Panc1 (cell line): ENCODE data around the gene TECPR2. TPM values are rescaled to one million over a fixed set of nuclear protein-coding genes. Genes with fewer than 3 reads are reported as not detected.

ENCODE experiments used
- ATAC-seq: fragments of 200-7000 bp; cut with Tn5 transposase; 2 replicates; pipeline ENCODE4 v1.9.1; 2020; ENCODE audit warnings: mild to moderate bottlenecking, moderate library complexity
- BruUV-seq: library from RNA; stranded (reverse); fragments of 400-500 nt; replicated peaks from 2 replicates; lab custom pipeline; 2021; lab: Mats Ljungman, UMichigan
- CTCF ChIA-PET: fragments of 300-600 bp; sonication (Branson Sonifier 250); formaldehyde crosslinking; loops from one replicate; lab custom pipeline; 2022; ENCODE audit warnings: antibody characterized with exemption; lab: Charles Lee
- POLR2A ChIA-PET: fragments of 300-600 bp; sonication (Branson Sonifier 250); formaldehyde crosslinking; loops from one replicate; lab custom pipeline; 2022; ENCODE audit warnings: antibody characterized with exemption; lab: Charles Lee
- DNase-seq: peaks from one replicate; pipeline ENCODE4 v3.0.0-alpha.2; 2010; ENCODE audit warnings: low read depth, low spot score
- H3K27ac ChIP-seq: 2 replicates; pipeline ENCODE4 v1.5.1; 2011; ENCODE audit warnings: mild to moderate bottlenecking, low read length, inconsistent platforms
- H3K27me3 ChIP-seq: fragments of 200-500 bp; sonication (Bioruptor generic); 2 replicates; pipeline ENCODE4 v1.6.0; 2014; ENCODE audit warnings: low read length, inconsistent platforms; ENCODE audit not compliant: control insufficient read depth, insufficient read depth
- H3K36me3 ChIP-seq: fragments of 200-500 bp; sonication (Bioruptor generic); 2 replicates; pipeline ENCODE4 v1.5.1; 2014; ENCODE audit warnings: inconsistent platforms, mild to moderate bottlenecking, low read length, moderate library complexity; ENCODE audit not compliant: control insufficient read depth, insufficient read depth
- H3K4me1 ChIP-seq: 2 replicates; pipeline ENCODE4 v1.5.1; 2011; ENCODE audit warnings: inconsistent platforms, mild to moderate bottlenecking, low read length, moderate library complexity; ENCODE audit not compliant: control insufficient read depth, insufficient read depth
- H3K4me3 ChIP-seq, 2 experiments: 2 replicates each; pipeline ENCODE4 v1.5.1; 2011 to 2012; ENCODE audit warnings: low read depth in 2 of 2, low read length in 2 of 2, mild to moderate bottlenecking in 2 of 2, inconsistent platforms in 1 of 2, moderate library complexity in 1 of 2
- H3K9me3 ChIP-seq: fragments of 200-500 bp; sonication (Bioruptor generic); 2 replicates; pipeline ENCODE4 v1.5.1; 2014; ENCODE audit warnings: low read depth, mild to moderate bottlenecking, inconsistent platforms, low read length, moderate library complexity; ENCODE audit not compliant: control insufficient read depth, insufficient read depth
- CTCF ChIP-seq: fragments of 450-650 bp; IDR thresholded peaks from 2 replicates; pipeline ENCODE4 v1.5.1; 2017; ENCODE audit warnings: mild to moderate bottlenecking
- POLR2AphosphoS5 ChIP-seq: IDR thresholded peaks from 2 replicates; pipeline ENCODE4 v1.6.1; 2012; ENCODE audit warnings: mild to moderate bottlenecking, low read depth, low read length, moderate library complexity
- SIN3A ChIP-seq: IDR thresholded peaks from 2 replicates; pipeline ENCODE4 v1.6.1; 2012; ENCODE audit warnings: low read depth, mild to moderate bottlenecking, low read length, moderate library complexity, borderline replicate concordance; ENCODE audit not compliant: insufficient read depth
- TCF7L2 ChIP-seq: IDR thresholded peaks from 2 replicates; pipeline ENCODE4 v1.6.1; 2011; ENCODE audit warnings: mild to moderate bottlenecking, low read depth, low read length, inconsistent platforms
- in situ Hi-C: cut with HindIII; loops from 2 replicates; pipeline ENCODE4 v1.10.0; 2016; ENCODE audit warnings: low sequenced_read_pairs, low pct_unique_long_range_greater_than_20kb
- intact Hi-C: fragments of 100-400 bp; cut with micrococcal nuclease; formaldehyde crosslinking; loops from one replicate; pipeline ENCODE4 v1.10.0; 2022; ENCODE audit not compliant: unreplicated experiment
- total RNA-seq: library from RNA; stranded (reverse); gene quantifications from one replicate; pipeline ENCODE4 v1.2.1, GENCODE V29; 2021; ENCODE audit not compliant: unreplicated experiment
- TF ChIP-seq, protein P1 (sequence below), 2 experiments: IDR thresholded peaks; 2 replicates each; pipeline ENCODE4 v1.6.1; 2011 to 2012; ENCODE audit warnings: low read depth in 2 of 2, control low read depth in 1 of 2, low read length in 1 of 2, mild to moderate bottlenecking in 1 of 2, moderate library complexity in 1 of 2; ENCODE audit not compliant: insufficient read depth in 1 of 2

TECPR2 gene
- total RNA-seq, 1 experiment from 2014 or later = 15.5 TPM

DNA sequence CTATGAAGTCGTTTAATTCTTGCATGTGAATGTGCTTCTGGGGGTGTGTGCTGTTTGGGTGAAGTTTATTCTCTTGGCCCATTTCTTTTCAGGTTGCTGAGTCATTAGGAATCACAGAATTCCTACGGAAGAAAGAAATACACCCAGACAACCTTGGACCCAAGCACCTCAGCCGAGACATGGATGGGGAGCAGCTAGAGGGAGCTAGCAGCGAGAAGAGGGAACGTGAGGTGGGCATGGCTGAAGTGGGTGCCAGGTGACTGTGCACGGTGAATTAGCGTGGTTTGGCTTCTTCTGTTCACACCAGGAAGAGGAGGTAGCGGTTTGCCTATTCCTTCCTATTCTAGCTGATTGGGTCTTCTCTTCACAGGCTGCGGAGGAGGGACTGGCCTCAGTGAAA, 24.0 kb upstream of the TECPR2 start:
- CTCF ChIA-PET = no interaction called here
- DNase-seq = no peak
- no TSS peak for BruUV-seq
- no peak overlapping the region for H3K4me3 ChIP-seq
- H3K4me1 ChIP-seq = no peaks in the 10 kb centered on the region
- POLR2A ChIA-PET = interaction anchor here (1.1 kb wide), 1 partner anchor 17 kb away, joined by 17 read pairs; no protein-coding TSS in a partner anchor
- ATAC-seq = no peak
- intact Hi-C loops = no loop called here
- TF ChIP-seq, protein P1, sequence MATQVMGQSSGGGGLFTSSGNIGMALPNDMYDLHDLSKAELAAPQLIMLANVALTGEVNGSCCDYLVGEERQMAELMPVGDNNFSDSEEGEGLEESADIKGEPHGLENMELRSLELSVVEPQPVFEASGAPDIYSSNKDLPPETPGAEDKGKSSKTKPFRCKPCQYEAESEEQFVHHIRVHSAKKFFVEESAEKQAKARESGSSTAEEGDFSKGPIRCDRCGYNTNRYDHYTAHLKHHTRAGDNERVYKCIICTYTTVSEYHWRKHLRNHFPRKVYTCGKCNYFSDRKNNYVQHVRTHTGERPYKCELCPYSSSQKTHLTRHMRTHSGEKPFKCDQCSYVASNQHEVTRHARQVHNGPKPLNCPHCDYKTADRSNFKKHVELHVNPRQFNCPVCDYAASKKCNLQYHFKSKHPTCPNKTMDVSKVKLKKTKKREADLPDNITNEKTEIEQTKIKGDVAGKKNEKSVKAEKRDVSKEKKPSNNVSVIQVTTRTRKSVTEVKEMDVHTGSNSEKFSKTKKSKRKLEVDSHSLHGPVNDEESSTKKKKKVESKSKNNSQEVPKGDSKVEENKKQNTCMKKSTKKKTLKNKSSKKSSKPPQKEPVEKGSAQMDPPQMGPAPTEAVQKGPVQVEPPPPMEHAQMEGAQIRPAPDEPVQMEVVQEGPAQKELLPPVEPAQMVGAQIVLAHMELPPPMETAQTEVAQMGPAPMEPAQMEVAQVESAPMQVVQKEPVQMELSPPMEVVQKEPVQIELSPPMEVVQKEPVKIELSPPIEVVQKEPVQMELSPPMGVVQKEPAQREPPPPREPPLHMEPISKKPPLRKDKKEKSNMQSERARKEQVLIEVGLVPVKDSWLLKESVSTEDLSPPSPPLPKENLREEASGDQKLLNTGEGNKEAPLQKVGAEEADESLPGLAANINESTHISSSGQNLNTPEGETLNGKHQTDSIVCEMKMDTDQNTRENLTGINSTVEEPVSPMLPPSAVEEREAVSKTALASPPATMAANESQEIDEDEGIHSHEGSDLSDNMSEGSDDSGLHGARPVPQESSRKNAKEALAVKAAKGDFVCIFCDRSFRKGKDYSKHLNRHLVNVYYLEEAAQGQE (IDR thresholded peaks at IDR 0.05; ENCODE audit: insufficient read depth in 1 of 2, low read depth in 2 of 2, low read length in 1 of 2) = no peak
- TF ChIP-seq POLR2AphosphoS5 (no peak), CTCF (no peak), TCF7L2 (no peak), SIN3A (no peak)
- no peaks in the 10 kb centered on the region for H3K27me3 ChIP-seq
- H3K27ac ChIP-seq = no peak overlapping the region
- peaks cover 2% of the 10 kb centered on the region; the same call in 1 of the 2 replicates for H3K36me3 ChIP-seq
- in situ Hi-C loops = no loop called here
- H3K9me3 ChIP-seq = no peaks in the 10 kb centered on the region

DNA sequence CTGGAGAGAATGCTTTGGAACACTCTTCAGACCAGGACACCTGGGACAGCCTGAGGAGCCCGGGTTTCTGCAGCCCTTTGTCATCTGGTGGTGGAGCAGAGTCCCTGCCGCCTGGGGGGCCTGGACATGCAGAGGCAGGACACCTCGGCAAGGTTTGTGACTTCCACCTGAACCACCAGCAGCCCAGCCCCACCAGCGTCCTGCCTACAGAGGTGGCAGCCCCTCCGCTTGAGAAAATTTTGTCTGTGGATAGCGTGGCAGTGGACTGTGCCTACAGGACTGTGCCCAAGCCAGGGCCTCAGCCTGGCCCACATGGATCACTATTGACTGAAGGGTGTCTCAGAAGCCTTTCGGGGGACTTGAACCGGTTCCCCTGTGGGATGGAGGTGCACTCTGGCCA, 21.2 kb upstream of the TECPR2 start:
- intact Hi-C loops = no loop called here

More for the DNA sequence above, 21.2 kb upstream of the TECPR2 start:
- DNase-seq (no peak), ATAC-seq (0 out of 2 replicates have a peak, but pooled peaks have one; percentile 37)
- Histone ChIP-seq H3K4me1 (no peaks in the 10 kb centered on the region), H3K4me3 (no peak overlapping the region), H3K9me3 (no peaks in the 10 kb centered on the region), H3K36me3 (no peaks in the 10 kb centered on the region; the same call in 1 of the 2 replicates), H3K27me3 (no peaks in the 10 kb centered on the region), H3K27ac (no peak overlapping the region)
- no TSS peak for BruUV-seq
- in situ Hi-C loops = no loop called here
- TF ChIP-seq CTCF (no peak), POLR2AphosphoS5 (no peak), TCF7L2 (no peak), SIN3A (no peak)
- TF ChIP-seq, protein P1 (IDR thresholded peaks at IDR 0.05; ENCODE audit: insufficient read depth in 1 of 2, low read depth in 2 of 2, low read length in 1 of 2) = no peak
- CTCF ChIA-PET = no interaction called here
- POLR2A ChIA-PET = no interaction called here
